OCI-LY7 (cell line): ENCODE data around the gene HMGCS1. TPM values are rescaled to one million over a fixed set of nuclear protein-coding genes. Genes with fewer than 3 reads are reported as not detected.
A peak's percentile ranks its signal among the peaks of the same experiment; 100 is the strongest.

Experiments used
- BruUV-seq: library from RNA; stranded (reverse); fragments of 400-500 nt; replicated peaks from 2 replicates; lab custom pipeline; 2021; lab: Mats Ljungman, UMichigan
- CTCF ChIA-PET: fragments of 300-600 bp; sonication (Branson Sonifier 250); formaldehyde crosslinking; loops from one replicate; lab custom pipeline; 2022; ENCODE audit warnings: antibody characterized with exemption; ENCODE audit not compliant: unreplicated experiment; lab: Charles Lee
- POLR2A ChIA-PET: fragments of 300-600 bp; sonication (Branson Sonifier 250); formaldehyde crosslinking; loops from one replicate; lab custom pipeline; 2022; ENCODE audit warnings: antibody characterized with exemption; lab: Charles Lee
- DNase-seq: peaks from one replicate; pipeline ENCODE4 v3.0.0-alpha.2; 2015; ENCODE audit warnings: low spot score
- H2AFZ ChIP-seq: fragments of 200-600 bp; sonication (generic), shearing (Covaris generic); 2 replicates; pipeline ENCODE4 v1.6.1; 2014; ENCODE audit warnings: mild to moderate bottlenecking, antibody characterized with exemption, low read length, moderate library complexity
- H3K27ac ChIP-seq: fragments of 200-600 bp; sonication (generic); 2 replicates; pipeline ENCODE4 v1.5.1; 2014; ENCODE audit warnings: mixed run types, low read depth, mild to moderate bottlenecking, moderate library complexity, low read length, inconsistent platforms; ENCODE audit not compliant: poor library complexity, severe bottlenecking
- H3K36me3 ChIP-seq: fragments of 200-600 bp; sonication (generic); 2 replicates; pipeline ENCODE4 v1.6.1; 2014; ENCODE audit warnings: mild to moderate bottlenecking, antibody characterized with exemption, low read length, moderate library complexity, mixed read lengths; ENCODE audit not compliant: insufficient read depth
- H3K4me1 ChIP-seq: fragments of 200-600 bp; sonication (generic); 2 replicates; pipeline ENCODE4 v1.5.1; 2014; ENCODE audit warnings: mild to moderate bottlenecking, low read length; ENCODE audit not compliant: insufficient read depth, poor library complexity, severe bottlenecking
- H3K4me2 ChIP-seq: fragments of 200-600 bp; sonication (generic); 2 replicates; pipeline ENCODE4 v1.6.1; 2014; ENCODE audit warnings: mild to moderate bottlenecking, low read length
- H3K4me3 ChIP-seq: fragments of 200-600 bp; sonication (generic); 2 replicates; pipeline ENCODE4 v1.5.1; 2014; ENCODE audit warnings: mild to moderate bottlenecking, low read depth, low read length; ENCODE audit not compliant: poor library complexity, severe bottlenecking
- H3K79me2 ChIP-seq: fragments of 200-600 bp; sonication (generic); 2 replicates; pipeline ENCODE4 v1.6.1; 2016; ENCODE audit warnings: low read depth, mild to moderate bottlenecking, low read length, moderate library complexity, mixed read lengths; ENCODE audit not compliant: insufficient read depth
- H3K9me2 ChIP-seq: fragments of 200-600 bp; sonication (generic); 2 replicates; pipeline ENCODE4 v1.6.1; 2016; ENCODE audit warnings: mild to moderate bottlenecking, low read length, mixed read lengths; ENCODE audit not compliant: insufficient read depth
- H3K9me3 ChIP-seq: fragments of 200-600 bp; sonication (generic); 2 replicates; pipeline ENCODE4 v1.6.1; 2014; ENCODE audit warnings: mild to moderate bottlenecking, mixed run types, low read length, mixed read lengths
- H4K20me1 ChIP-seq: fragments of 200-600 bp; sonication (generic); 2 replicates; pipeline ENCODE4 v1.6.1; 2014; ENCODE audit warnings: mild to moderate bottlenecking, antibody characterized with exemption, low read length, moderate library complexity, mixed read lengths; ENCODE audit not compliant: insufficient read depth
- EZH2phosphoT487 ChIP-seq: fragments of 200-600 bp; sonication (generic); IDR thresholded peaks from 2 replicates; pipeline ENCODE4 v1.6.1; 2018; ENCODE audit warnings: low read depth, borderline replicate concordance, mild to moderate bottlenecking, mixed run types, antibody characterized with exemption, low read length, moderate library complexity, mixed read lengths
- intact Hi-C: fragments of 100-400 bp; cut with micrococcal nuclease; formaldehyde crosslinking; loops from one replicate; pipeline ENCODE4 v1.10.0; 2022; ENCODE audit not compliant: unreplicated experiment
- total RNA-seq, 2 experiments: library from RNA; depleted of rRNA in 1 of 2; stranded (reverse); fragments of >200 nt in 1 of 2; shearing (Covaris generic) in 1 of 2; gene quantifications; 2 replicates each; pipeline ENCODE4 v1.2.3, GENCODE V29; 2014 to 2022
- TF ChIP-seq, protein P1 (sequence below): fragments of 200-600 bp; sonication (generic); conservative IDR thresholded peaks from 2 replicates; pipeline ENCODE4 v1.5.1; 2014; ENCODE audit warnings: mild to moderate bottlenecking, antibody characterized with exemption, low read length, moderate library complexity, mixed read lengths

The HMGCS1 gene
- total RNA-seq, 2 experiments from 2014 or later = 59.5 to 236 TPM

DNA sequence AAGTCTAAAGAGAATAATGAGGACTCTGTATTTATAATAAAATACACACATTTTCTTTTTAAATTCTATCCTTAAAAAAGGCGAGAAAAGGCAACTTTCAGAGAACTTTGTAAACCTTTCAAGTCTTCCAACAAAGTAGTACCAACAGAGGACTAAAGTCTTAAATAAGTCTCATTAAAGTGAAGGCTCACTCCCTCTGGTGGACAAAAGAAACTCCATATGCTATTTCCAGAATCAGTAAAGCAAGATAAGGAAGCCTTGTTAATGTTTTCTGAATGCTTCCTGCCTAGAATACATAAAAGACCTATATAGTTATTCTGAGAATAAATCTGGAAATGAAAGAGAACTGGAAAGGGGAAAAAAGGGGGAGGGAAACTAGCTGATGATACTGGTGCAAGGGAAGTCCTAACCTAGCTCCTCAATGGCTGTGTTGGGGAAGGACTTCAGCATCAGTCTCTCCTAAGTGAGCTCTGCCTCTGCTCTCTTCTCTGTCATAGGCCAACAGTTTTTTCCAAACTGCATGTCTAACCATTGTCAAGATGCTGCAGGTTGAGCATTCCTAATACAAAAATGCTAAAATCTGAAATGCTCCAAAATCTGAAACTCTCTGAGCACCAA lies 7.2 kb downstream of the HMGCS1 start:
- H3K9me3 ChIP-seq = no peaks in the 10 kb centered on the region
- H3K79me2 ChIP-seq = peaks cover 98% of the 10 kb centered on the region

GRCh38 chr5:43304525-43304924 lies 8.7 kb downstream of the HMGCS1 start:
- peaks cover 27% of the 10 kb centered on the region for H3K4me1 ChIP-seq
- DNase-seq = no peak
- H2AFZ ChIP-seq = no peak overlapping the region
- H3K4me2 ChIP-seq = no peak overlapping the region
- ChIA-PET POLR2A (interaction anchor here (1.0 kb wide), 2 partner anchors 9 to 180 kb away, joined by 3 read pairs; partner anchors contain the start of gene HMGCS1), CTCF (no interaction called here)
- H3K36me3 ChIP-seq = peaks cover 86% of the 10 kb centered on the region
- no peaks in the 10 kb centered on the region for H3K9me2 ChIP-seq
- H3K27ac ChIP-seq = no peak overlapping the region
- no peak overlapping the region for H3K4me3 ChIP-seq
- peaks cover 18% of the 10 kb centered on the region; the same call in 1 of the 2 replicates for H4K20me1 ChIP-seq
- no peaks in the 10 kb centered on the region for H3K9me3 ChIP-seq
- BruUV-seq = no TSS peak
- H3K79me2 ChIP-seq = peaks cover 97% of the 10 kb centered on the region
- intact Hi-C loops = loop anchor here (5.0 kb wide), 1 partner anchor 298 kb away; the partner anchor contains the start of gene NNT
- TF ChIP-seq, protein P1, sequence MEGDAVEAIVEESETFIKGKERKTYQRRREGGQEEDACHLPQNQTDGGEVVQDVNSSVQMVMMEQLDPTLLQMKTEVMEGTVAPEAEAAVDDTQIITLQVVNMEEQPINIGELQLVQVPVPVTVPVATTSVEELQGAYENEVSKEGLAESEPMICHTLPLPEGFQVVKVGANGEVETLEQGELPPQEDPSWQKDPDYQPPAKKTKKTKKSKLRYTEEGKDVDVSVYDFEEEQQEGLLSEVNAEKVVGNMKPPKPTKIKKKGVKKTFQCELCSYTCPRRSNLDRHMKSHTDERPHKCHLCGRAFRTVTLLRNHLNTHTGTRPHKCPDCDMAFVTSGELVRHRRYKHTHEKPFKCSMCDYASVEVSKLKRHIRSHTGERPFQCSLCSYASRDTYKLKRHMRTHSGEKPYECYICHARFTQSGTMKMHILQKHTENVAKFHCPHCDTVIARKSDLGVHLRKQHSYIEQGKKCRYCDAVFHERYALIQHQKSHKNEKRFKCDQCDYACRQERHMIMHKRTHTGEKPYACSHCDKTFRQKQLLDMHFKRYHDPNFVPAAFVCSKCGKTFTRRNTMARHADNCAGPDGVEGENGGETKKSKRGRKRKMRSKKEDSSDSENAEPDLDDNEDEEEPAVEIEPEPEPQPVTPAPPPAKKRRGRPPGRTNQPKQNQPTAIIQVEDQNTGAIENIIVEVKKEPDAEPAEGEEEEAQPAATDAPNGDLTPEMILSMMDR = no peak
- TF ChIP-seq EZH2phosphoT487 = no peak

More for the DNA sequence above, 7.2 kb downstream of the HMGCS1 start:
- Histone ChIP-seq H3K4me1 (peaks cover 41% of the 10 kb centered on the region), H3K4me3 (no peak overlapping the region), H3K4me2 (0 out of 2 replicates have a peak overlapping the region, but pooled peaks have one; percentile 8), H2AFZ (no peak overlapping the region), H3K27ac (peak overlapping the region; percentile 4), H4K20me1 (peaks cover 29% of the 10 kb centered on the region; the same call in 1 of the 2 replicates), H3K36me3 (peaks cover 86% of the 10 kb centered on the region), H3K9me2 (no peaks in the 10 kb centered on the region)
- ChIA-PET POLR2A (interaction anchor here (0.6 to 2.6 kb wide), 3 partner anchors 10 to 265 kb away, joined by 3 to 8 read pairs (median 3); no protein-coding TSS in a partner anchor), CTCF (no interaction called here)
- TF ChIP-seq EZH2phosphoT487 = no peak
- TF ChIP-seq, protein P1 = peak; percentile 89
- BruUV-seq = no TSS peak
- DNase-seq = peak; percentile 74
- intact Hi-C loops = no loop called here

- Histone ChIP-seq H3K4me1 (peaks cover 17% of the 10 kb centered on the region), H3K79me2 (peaks cover 85% of the 10 kb centered on the region; the same call in 1 of the 2 replicates), H3K4me2 (no peak overlapping the region), H3K27ac (no peak overlapping the region), H2AFZ (no peak overlapping the region), H3K4me3 (no peak overlapping the region), H3K36me3 (peaks cover 87% of the 10 kb centered on the region), H3K9me3 (no peaks in the 10 kb centered on the region), H4K20me1 (peaks cover 16% of the 10 kb centered on the region; the same call in 1 of the 2 replicates), H3K9me2 (no peaks in the 10 kb centered on the region)
- intact Hi-C loops = loop anchor here (5.0 kb wide), 1 partner anchor 299 kb away; the partner anchor contains the start of gene NNT
- CTCF ChIA-PET = no interaction called here
- TF ChIP-seq, protein P1 = no peak
- TF ChIP-seq EZH2phosphoT487 = no peak
- no peak for DNase-seq
- no TSS peak for BruUV-seq
- POLR2A ChIA-PET = interaction anchor here (1.0 to 2.0 kb wide), 3 partner anchors 9 to 33 kb away, joined by 3 to 10 read pairs (median 5); no protein-coding TSS in a partner anchor
These were observed 10.0 kb downstream of the HMGCS1 start for GRCh38 chr5:43303242-43303641.
